NCI-H1694 (cell line): ENCODE data around the gene SLC35F4.

Source experiments
- DNase-seq: peaks from one replicate; lab custom pipeline; 2025; lab: John Stamatoyannopoulos, UW

The SLC35F4 gene

GRCh38 chr14:57848353-57848752, 17.5 kb downstream of the SLC35F4 start:
- no peak for DNase-seq

GRCh38 chr14:57847706-57848105, 18.2 kb downstream of the SLC35F4 start:
- no peak for DNase-seq

GRCh38 chr14:57847096-57847495, 18.8 kb downstream of the SLC35F4 start:
- no peak for DNase-seq

GRCh38 chr14:57846596-57846995, 19.3 kb downstream of the SLC35F4 start:
- no peak for DNase-seq

GRCh38 chr14:57845802-57846531, 19.9 kb downstream of the SLC35F4 start:
- DNase-seq, result no peak

GRCh38 chr14:57845316-57845715, 20.6 kb downstream of the SLC35F4 start:
- no peak for DNase-seq

- DNase-seq, result no peak
Measured at GRCh38 chr14:57837267-57837666, 28.6 kb downstream of the SLC35F4 start.

GRCh38 chr14:57835766-57836165, 30.1 kb downstream of the SLC35F4 start:
- no peak for DNase-seq

GRCh38 chr14:57834961-57835360, 30.9 kb downstream of the SLC35F4 start:
- no peak for DNase-seq

- no peak for DNase-seq
Measured at GRCh38 chr14:57834001-57834598, 31.8 kb downstream of the SLC35F4 start.

GRCh38 chr14:57833323-57833722, 32.6 kb downstream of the SLC35F4 start:
- DNase-seq, result no peak

- DNase-seq, result no peak
Measured at GRCh38 chr14:57831981-57832380, 33.9 kb downstream of the SLC35F4 start.

GRCh38 chr14:57828713-57829112, 37.2 kb downstream of the SLC35F4 start:
- DNase-seq, result no peak

GRCh38 chr14:57823015-57823660, 42.8 kb downstream of the SLC35F4 start:
- no peak for DNase-seq

- no peak for DNase-seq
Measured at GRCh38 chr14:57822081-57822480, 43.8 kb downstream of the SLC35F4 start.

GRCh38 chr14:57820581-57820980, 45.3 kb downstream of the SLC35F4 start:
- DNase-seq, result no peak

- no peak for DNase-seq
Measured at GRCh38 chr14:57818511-57818910, 47.4 kb downstream of the SLC35F4 start.

- no peak for DNase-seq
Measured at GRCh38 chr14:57816568-57817284, 49.2 kb downstream of the SLC35F4 start.

GRCh38 chr14:57814726-57815125, 51.2 kb downstream of the SLC35F4 start:
- no peak for DNase-seq

GRCh38 chr14:57812741-57813140, 53.2 kb downstream of the SLC35F4 start:
- DNase-seq, result no peak

- no peak for DNase-seq
Measured at GRCh38 chr14:57811998-57812546, 53.8 kb downstream of the SLC35F4 start.

- no peak for DNase-seq
Measured at GRCh38 chr14:57809808-57810207, 56.1 kb downstream of the SLC35F4 start.
